Glutamatergic neuron (in vitro differentiated cells): ENCODE data around the gene NECTIN1. TPM values are rescaled to one million over a fixed set of nuclear protein-coding genes. Genes with fewer than 3 reads are reported as not detected.

Experiments
- DNase-seq: peaks from one replicate; pipeline ENCODE4 v3.0.0; 2022
- H3K27ac Mint-ChIP-seq: one replicate; pipeline ENCODE4 v1.8.0; 2020; ENCODE audit warnings: mild to moderate bottlenecking, mixed read lengths, inconsistent platforms; ENCODE audit not compliant: unreplicated experiment
- H3K27me3 Mint-ChIP-seq: one replicate; pipeline ENCODE4 v1.8.0; 2020; ENCODE audit warnings: mild to moderate bottlenecking, moderate library complexity, mixed read lengths, inconsistent platforms; ENCODE audit not compliant: unreplicated experiment
- H3K36me3 Mint-ChIP-seq: one replicate; pipeline ENCODE4 v1.8.0; 2020; ENCODE audit warnings: mild to moderate bottlenecking, mixed read lengths, inconsistent platforms; ENCODE audit not compliant: unreplicated experiment
- H3K4me1 Mint-ChIP-seq: one replicate; pipeline ENCODE4 v1.8.0; 2020; ENCODE audit warnings: mild to moderate bottlenecking, low read depth, mixed read lengths, inconsistent platforms; ENCODE audit not compliant: unreplicated experiment
- H3K4me3 Mint-ChIP-seq: one replicate; pipeline ENCODE4 v1.8.0; 2020; ENCODE audit warnings: mild to moderate bottlenecking, mixed read lengths, inconsistent platforms; ENCODE audit not compliant: unreplicated experiment
- H3K9me3 Mint-ChIP-seq: one replicate; pipeline ENCODE4 v1.8.0; 2020; ENCODE audit warnings: mild to moderate bottlenecking, moderate library complexity, mixed read lengths, inconsistent platforms; ENCODE audit not compliant: unreplicated experiment
- CTCF ChIP-seq: fragments of 200-600 bp; sonication (generic); IDR thresholded peaks from one replicate; pipeline ENCODE4 v1.5.0; 2021; ENCODE audit not compliant: partially characterized antibody, unreplicated experiment
- total RNA-seq: library from RNA; stranded (reverse); fragmentation: NEBNext Ultra II Directional; extraction: Animal tissue kit (Norgen Biotek cat#: 25700); gene quantifications from one replicate; pipeline ENCODE4 v1.2.1, GENCODE V29; 2021; ENCODE audit not compliant: unreplicated experiment

Gene NECTIN1
- total RNA-seq, 1 donor from 2014 or later: 26.0 TPM

DNA sequence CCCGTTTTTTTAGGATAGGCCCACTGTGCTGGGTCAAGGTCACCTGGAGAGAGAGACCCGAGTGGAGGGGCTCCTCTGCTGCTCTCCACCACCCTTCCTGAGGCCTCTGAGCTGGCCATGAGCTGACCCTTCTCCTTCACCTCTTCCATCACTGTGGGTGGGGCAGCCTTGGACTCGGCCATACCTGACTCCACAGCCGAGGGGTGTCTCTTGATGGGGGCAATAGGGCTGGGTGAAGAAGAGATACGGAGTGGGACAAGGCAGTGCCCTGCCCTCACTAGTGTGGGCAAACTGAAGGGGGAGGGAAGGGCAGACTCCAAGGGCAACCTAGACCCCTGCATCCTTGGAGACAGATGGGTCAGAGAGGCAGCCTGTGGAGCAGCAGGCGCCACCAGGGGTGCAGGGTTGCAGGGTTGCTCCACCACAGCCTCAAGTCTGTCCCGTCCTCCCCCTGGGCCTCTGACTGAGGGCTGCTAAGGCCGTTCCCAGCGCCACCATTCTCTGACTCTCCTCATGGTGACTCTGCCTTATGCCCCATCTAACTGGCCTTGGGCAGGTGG, 20.1 kb upstream of the NECTIN1 start:
- DNase-seq: no peak
- TF ChIP-seq CTCF: no peak
- Mint-ChIP-seq H3K9me3 (peaks cover 1% of the 10 kb centered on the region), H3K27ac (no peak overlapping the region), H3K36me3 (no peaks in the 10 kb centered on the region), H3K27me3 (peaks cover 5% of the 10 kb centered on the region), H3K4me3 (no peak overlapping the region), H3K4me1 (peaks cover 12% of the 10 kb centered on the region)

- no peak for TF ChIP-seq CTCF
- Mint-ChIP-seq H3K27me3 (peaks cover 7% of the 10 kb centered on the region), H3K9me3 (peaks cover 4% of the 10 kb centered on the region), H3K4me1 (peaks cover 6% of the 10 kb centered on the region), H3K27ac (no peak overlapping the region), H3K36me3 (no peaks in the 10 kb centered on the region), H3K4me3 (no peak overlapping the region)
- no peak for DNase-seq
These were observed 19.1 kb upstream of the NECTIN1 start for GRCh38 chr11:119747868-119748660.

GRCh38 chr11:119745776-119746535, 17.0 kb upstream of the NECTIN1 start:
- Mint-ChIP-seq H3K27ac (no peak overlapping the region), H3K27me3 (peaks cover 7% of the 10 kb centered on the region), H3K9me3 (peaks cover 9% of the 10 kb centered on the region), H3K4me1 (peaks cover 4% of the 10 kb centered on the region), H3K36me3 (no peaks in the 10 kb centered on the region), H3K4me3 (no peak overlapping the region)
- no peak for TF ChIP-seq CTCF
- no peak for DNase-seq

DNA sequence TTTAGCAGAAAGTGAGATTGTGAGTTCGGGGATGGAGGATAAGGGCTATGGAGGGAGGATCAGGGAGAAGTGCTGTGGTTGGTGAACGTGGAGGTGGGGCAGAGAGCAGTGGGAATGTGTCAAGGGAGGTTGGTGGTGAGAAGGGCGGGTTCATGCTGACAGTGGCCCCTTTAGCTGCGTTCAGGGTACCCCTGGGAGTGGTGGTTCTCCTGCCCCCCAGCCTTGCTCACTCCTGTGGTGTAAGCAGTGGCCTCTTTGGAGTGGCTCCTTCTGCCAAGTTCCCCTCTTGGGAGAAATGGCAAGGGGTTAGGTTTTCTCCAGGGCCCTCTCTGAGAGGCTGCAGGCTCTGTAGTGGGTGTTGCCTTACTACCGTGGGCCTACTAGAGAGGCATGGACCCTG, 16.1 kb upstream of the NECTIN1 start:
- Mint-ChIP-seq H3K9me3 (peaks cover 9% of the 10 kb centered on the region), H3K36me3 (no peaks in the 10 kb centered on the region), H3K4me1 (peaks cover 7% of the 10 kb centered on the region), H3K27me3 (peaks cover 7% of the 10 kb centered on the region), H3K4me3 (no peak overlapping the region), H3K27ac (no peak overlapping the region)
- TF ChIP-seq CTCF: no peak
- DNase-seq: no peak
